AG04450 (cell line): ENCODE data around the gene ALOX15B. TPM values are rescaled to one million over a fixed set of nuclear protein-coding genes. Genes with fewer than 3 reads are reported as not detected.

Experiments
- CTCF ChIA-PET: fragments of 300-600, 350-600 bp; formaldehyde crosslinking; extraction: SDS; loops from one replicate; lab custom pipeline; 2022; ENCODE audit warnings: antibody characterized with exemption, inconsistent platforms; lab: Charles Lee
- POLR2A ChIA-PET: fragments of 350-600 bp; formaldehyde crosslinking; extraction: SDS; loops from one replicate; lab custom pipeline; 2021; ENCODE audit warnings: antibody characterized with exemption, inconsistent platforms; lab: Yijun Ruan, JAX
- DNase-seq: peaks from one replicate; pipeline ENCODE4 v3.0.0-alpha.2; 2011; ENCODE audit warnings: low read depth, low spot score
- H3K27ac ChIP-seq: one replicate; pipeline ENCODE4 v1.5.1; 2012; ENCODE audit warnings: low read depth, low read length, control low read depth
- H3K27me3 ChIP-seq: one replicate; pipeline ENCODE4 v1.6.0; 2012; ENCODE audit warnings: low read length; ENCODE audit not compliant: control insufficient read depth, insufficient read depth
- H3K4me3 ChIP-seq: 2 replicates; pipeline ENCODE4 v1.5.1; 2011; ENCODE audit warnings: mild to moderate bottlenecking, low read depth, low read length, control low read depth
- H3K9me3 ChIP-seq: 2 replicates; pipeline ENCODE4 v1.5.1; 2012; ENCODE audit warnings: low read length; ENCODE audit not compliant: control insufficient read depth, insufficient read depth
- CTCF ChIP-seq: IDR thresholded peaks from 2 replicates; pipeline ENCODE4 v1.5.1; 2011; ENCODE audit warnings: low read depth, low read length, control low read depth, inconsistent platforms
- polyA plus RNA-seq: library from polyadenylated mRNA; depleted of rRNA; stranded (reverse); fragments of >200 nt; gene quantifications from 2 replicates; pipeline ENCODE4 v1.2.3, GENCODE V29; 2011; rRNA removed
- small RNA-seq: library from RNA; depleted of rRNA; stranded (forward); fragments of <200 nt; gene quantifications from one replicate; pipeline ENCODE3, GENCODE V24; 2012; ENCODE audit warnings: low read depth; ENCODE audit not compliant: insufficient read length

Gene ALOX15B
- polyA plus RNA-seq, 1 experiment = not detected

- TF ChIP-seq CTCF = peak; percentile 10; the same call in 1 of the 2 replicates
- H3K27me3 ChIP-seq = peaks cover 19% of the 10 kb centered on the region
- no peak for DNase-seq
- no peak overlapping the region for H3K27ac ChIP-seq
- H3K9me3 ChIP-seq = no peaks in the 10 kb centered on the region
- ChIA-PET POLR2A (no interaction called here), CTCF (interaction anchor here (0.6 to 3.2 kb wide), 3 partner anchors 15 to 42 kb away, joined by 3 to 42 read pairs (median 8); partner anchors contain the start of gene ALOXE3)
- H3K4me3 ChIP-seq = no peak overlapping the region
Measured at GRCh38 chr17:8095361-8095760, 56.5 kb downstream of the ALOX15B start.

GRCh38 chr17:8096541-8096940, 57.7 kb downstream of the ALOX15B start:
- POLR2A ChIA-PET = no interaction called here
- CTCF ChIA-PET = interaction anchor here (1.0 kb wide), 1 partner anchor 23 kb away, joined by 5 read pairs; no protein-coding TSS in a partner anchor
- peaks cover 13% of the 10 kb centered on the region for H3K27me3 ChIP-seq
- no peak for DNase-seq
- H3K27ac ChIP-seq = no peak overlapping the region
- H3K9me3 ChIP-seq = no peaks in the 10 kb centered on the region
- no peak for TF ChIP-seq CTCF
- no peak overlapping the region for H3K4me3 ChIP-seq

Small RNA genes lying within 50 kb of the gene (small RNA-seq; reads per million reads assigned to genes)
- gene MIR4314 = not detected

Other genes with a start within 250 kb of the ALOX15B start
- gene KDM6B, start 204.8 kb upstream of the ALOX15B start, polyA plus RNA-seq = 2.0 and 2.4 TPM in 2 replicates
- gene TMEM88, start 184.0 kb upstream of the ALOX15B start, polyA plus RNA-seq = 0.29 and 0.45 TPM in 2 replicates
- 49.3 and 59.0 TPM in 2 replicates for gene NAA38, start 181.5 kb upstream of the ALOX15B start, polyA plus RNA-seq
- 6.9 and 8.1 TPM in 2 replicates for gene CYB5D1, start 181.1 kb upstream of the ALOX15B start, polyA plus RNA-seq
- gene CHD3, start 150.3 kb upstream of the ALOX15B start, polyA plus RNA-seq = 50.0 and 68.6 TPM in 2 replicates
- gene RNF227, start 122.8 kb upstream of the ALOX15B start, polyA plus RNA-seq = 1.3 and 1.4 TPM in 2 replicates
- gene KCNAB3, start 109.2 kb upstream of the ALOX15B start, polyA plus RNA-seq = 2.2 and 3.1 TPM in 2 replicates
- 202 and 227 TPM in 2 replicates for gene TRAPPC1, start 107.1 kb upstream of the ALOX15B start, polyA plus RNA-seq
- gene CNTROB, start 106.9 kb upstream of the ALOX15B start, polyA plus RNA-seq = 11.3 and 12.9 TPM in 2 replicates
- not detected in 2 replicates for gene GUCY2D, start 36.4 kb upstream of the ALOX15B start, polyA plus RNA-seq
- not detected in 2 replicates for gene ALOX12B, start 48.7 kb downstream of the ALOX15B start, polyA plus RNA-seq
- 0.04 and 0.05 TPM in 2 replicates for gene ALOXE3, start 79.5 kb downstream of the ALOX15B start, polyA plus RNA-seq
- not detected in 2 replicates for gene HES7, start 85.0 kb downstream of the ALOX15B start, polyA plus RNA-seq
- 3.1 and 5.5 TPM in 2 replicates for gene PER1, start 113.3 kb downstream of the ALOX15B start, polyA plus RNA-seq
- 20.8 and 24.3 TPM in 2 replicates for gene VAMP2, start 123.9 kb downstream of the ALOX15B start, polyA plus RNA-seq
- 8.7 and 9.6 TPM in 2 replicates for gene TMEM107, start 137.3 kb downstream of the ALOX15B start, polyA plus RNA-seq
- 2.3 and 2.7 TPM in 2 replicates for gene BORCS6, start 151.1 kb downstream of the ALOX15B start, polyA plus RNA-seq
- gene AURKB, start 171.5 kb downstream of the ALOX15B start, polyA plus RNA-seq = 5.9 and 7.7 TPM in 2 replicates
- 6.1 and 7.3 TPM in 2 replicates for gene CTC1, start 209.0 kb downstream of the ALOX15B start, polyA plus RNA-seq
- gene PFAS, start 210.2 kb downstream of the ALOX15B start, polyA plus RNA-seq = 14.0 and 18.5 TPM in 2 replicates
- 26.4 and 30.8 TPM in 2 replicates for gene RANGRF, start 249.6 kb downstream of the ALOX15B start, polyA plus RNA-seq